Neural progenitor cell (in vitro differentiated cells): Measurements from ENCODE around the gene FLII. TPM values are rescaled to one million over a fixed set of nuclear protein-coding genes. Genes with fewer than 3 reads are reported as not detected.
A peak's percentile ranks its signal among the peaks of the same experiment; 100 is the strongest.

Experiments
- DNase-seq: peaks from one replicate; pipeline ENCODE4 v3.0.0-alpha.2; 2016; ENCODE audit warnings: low spot score
- H2AFZ ChIP-seq: fragments of 200-600 bp; sonication (generic); replicated peaks from 2 replicates; pipeline ENCODE4 v1.6.1; 2016; ENCODE audit warnings: antibody characterized with exemption
- H3F3A ChIP-seq: fragments of 200-600 bp; sonication (generic); 2 replicates; pipeline ENCODE4 v1.6.1; 2016; ENCODE audit warnings: antibody characterized with exemption, low read depth
- H3K27ac ChIP-seq: fragments of 200-600 bp; sonication (generic); 2 replicates; pipeline ENCODE4 v1.5.1; 2016; ENCODE audit warnings: mild to moderate bottlenecking
- H3K27me3 ChIP-seq: fragments of 200-600 bp; sonication (generic); 2 replicates; pipeline ENCODE4 v1.6.1; 2016; ENCODE audit warnings: mild to moderate bottlenecking, moderate library complexity
- H3K36me3 ChIP-seq: fragments of 200-600 bp; sonication (generic); 2 replicates; pipeline ENCODE4 v1.5.1; 2016
- H3K4me1 ChIP-seq: fragments of 200-600 bp; sonication (generic); 2 replicates; pipeline ENCODE4 v1.6.1; 2016; ENCODE audit warnings: mixed run types
- H3K4me2 ChIP-seq: fragments of 200-600 bp; sonication (generic); 2 replicates; pipeline ENCODE4 v1.6.1; 2016
- H3K4me3 ChIP-seq: fragments of 200-600 bp; sonication (generic); 2 replicates; pipeline ENCODE4 v1.5.1; 2016
- H3K79me2 ChIP-seq: fragments of 200-600 bp; sonication (generic); 2 replicates; pipeline ENCODE4 v1.6.1; 2016; ENCODE audit warnings: low read depth
- H3K9ac ChIP-seq: fragments of 200-600 bp; sonication (generic); 2 replicates; pipeline ENCODE4 v1.6.1; 2016
- H3K9me3 ChIP-seq: fragments of 200-600 bp; sonication (generic); 2 replicates; pipeline ENCODE4 v1.5.1; 2016; ENCODE audit warnings: low read depth
- H4K20me1 ChIP-seq: fragments of 200-600 bp; sonication (generic); 2 replicates; pipeline ENCODE4 v1.6.1; 2016; ENCODE audit warnings: low read depth
- H3K27ac Mint-ChIP-seq: 3 replicates; pipeline ENCODE4 v1.8.0; 2021; ENCODE audit warnings: mixed read lengths
- H3K27me3 Mint-ChIP-seq: 2 replicates; pipeline ENCODE4 v1.8.0; 2022; ENCODE audit warnings: low read depth, mild to moderate bottlenecking, inconsistent platforms, moderate library complexity, mixed read lengths; ENCODE audit not compliant: insufficient read depth
- H3K36me3 Mint-ChIP-seq: 3 replicates; pipeline ENCODE4 v1.8.0; 2021; ENCODE audit warnings: mixed read lengths
- H3K4me1 Mint-ChIP-seq: 3 replicates; pipeline ENCODE4 v1.8.0; 2021; ENCODE audit warnings: mixed read lengths
- H3K4me3 Mint-ChIP-seq: 3 replicates; pipeline ENCODE4 v1.8.0; 2021; ENCODE audit warnings: mild to moderate bottlenecking, moderate library complexity, mixed read lengths
- H3K9me3 Mint-ChIP-seq: 3 replicates; pipeline ENCODE4 v1.8.0; 2020; ENCODE audit warnings: mixed read lengths
- EZH2 ChIP-seq: fragments of 200-600 bp; sonication (generic); IDR thresholded peaks from 2 replicates; pipeline ENCODE4 v1.6.1; 2017; ENCODE audit warnings: antibody characterized with exemption, mild to moderate bottlenecking, moderate library complexity
- EZH2phosphoT487 ChIP-seq: fragments of 200-600 bp; sonication (generic); IDR thresholded peaks from 2 replicates; pipeline ENCODE4 v1.6.1; 2017; ENCODE audit warnings: antibody characterized with exemption
- total RNA-seq: library from RNA; depleted of rRNA; stranded (reverse); fragments of >200 nt; gene quantifications from 2 replicates; pipeline ENCODE4 v1.2.3, GENCODE V29; 2015; ENCODE audit warnings: low replicate concordance
- TF ChIP-seq, protein P1 (sequence below): fragments of 200-600 bp; sonication (generic); IDR thresholded peaks from 2 replicates; pipeline ENCODE4 v1.5.1; 2017; ENCODE audit warnings: antibody characterized with exemption, mild to moderate bottlenecking

The FLII gene
- total RNA-seq, 1 donor from 2014 or later = 117 TPM

DNA sequence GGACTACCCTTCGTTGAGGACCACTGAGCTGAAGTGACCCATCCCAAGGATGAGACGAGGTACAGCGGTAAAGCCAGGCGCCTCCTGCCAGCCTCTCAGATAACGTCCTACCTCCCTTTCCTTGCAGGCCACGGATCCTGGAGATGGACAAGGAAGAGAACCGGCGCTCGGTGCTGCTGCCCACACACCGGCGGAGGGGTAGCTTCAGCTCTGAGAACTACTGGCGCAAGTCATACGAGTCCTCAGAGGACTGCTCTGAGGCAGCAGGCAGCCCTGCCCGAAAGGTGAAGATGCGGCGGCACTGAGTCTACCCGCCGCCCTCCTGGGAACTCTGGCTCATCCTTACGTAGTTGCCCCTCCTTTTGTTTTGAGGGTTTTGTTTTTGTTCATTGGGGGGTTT, 50.4 kb downstream of the FLII start:
- no peak for DNase-seq
- no peaks in the 10 kb centered on the region for H3K4me1 Mint-ChIP-seq
- no peaks in the 10 kb centered on the region for H3F3A ChIP-seq
- H2AFZ ChIP-seq = no peak overlapping the region
- no peaks in the 10 kb centered on the region for H3K27me3 ChIP-seq
- peaks cover 38% of the 10 kb centered on the region for H4K20me1 ChIP-seq
- H3K79me2 ChIP-seq = peaks cover 13% of the 10 kb centered on the region
- no peaks in the 10 kb centered on the region for H3K36me3 ChIP-seq
- H3K9ac ChIP-seq = no peak overlapping the region
- peaks cover 2% of the 10 kb centered on the region for H3K27me3 Mint-ChIP-seq
- H3K4me3 Mint-ChIP-seq = no peak overlapping the region
- TF ChIP-seq, protein P1, sequence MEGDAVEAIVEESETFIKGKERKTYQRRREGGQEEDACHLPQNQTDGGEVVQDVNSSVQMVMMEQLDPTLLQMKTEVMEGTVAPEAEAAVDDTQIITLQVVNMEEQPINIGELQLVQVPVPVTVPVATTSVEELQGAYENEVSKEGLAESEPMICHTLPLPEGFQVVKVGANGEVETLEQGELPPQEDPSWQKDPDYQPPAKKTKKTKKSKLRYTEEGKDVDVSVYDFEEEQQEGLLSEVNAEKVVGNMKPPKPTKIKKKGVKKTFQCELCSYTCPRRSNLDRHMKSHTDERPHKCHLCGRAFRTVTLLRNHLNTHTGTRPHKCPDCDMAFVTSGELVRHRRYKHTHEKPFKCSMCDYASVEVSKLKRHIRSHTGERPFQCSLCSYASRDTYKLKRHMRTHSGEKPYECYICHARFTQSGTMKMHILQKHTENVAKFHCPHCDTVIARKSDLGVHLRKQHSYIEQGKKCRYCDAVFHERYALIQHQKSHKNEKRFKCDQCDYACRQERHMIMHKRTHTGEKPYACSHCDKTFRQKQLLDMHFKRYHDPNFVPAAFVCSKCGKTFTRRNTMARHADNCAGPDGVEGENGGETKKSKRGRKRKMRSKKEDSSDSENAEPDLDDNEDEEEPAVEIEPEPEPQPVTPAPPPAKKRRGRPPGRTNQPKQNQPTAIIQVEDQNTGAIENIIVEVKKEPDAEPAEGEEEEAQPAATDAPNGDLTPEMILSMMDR = no peak
- no peak for TF ChIP-seq EZH2phosphoT487
- TF ChIP-seq EZH2 = no peak
- H3K4me2 ChIP-seq = no peak overlapping the region
- no peaks in the 10 kb centered on the region for H3K9me3 Mint-ChIP-seq
- no peak overlapping the region for H3K4me3 ChIP-seq
- peaks cover 26% of the 10 kb centered on the region for H3K36me3 Mint-ChIP-seq
- H3K27ac ChIP-seq = no peak overlapping the region
- H3K9me3 ChIP-seq = no peaks in the 10 kb centered on the region
- H3K27ac Mint-ChIP-seq = no peak overlapping the region
- no peaks in the 10 kb centered on the region for H3K4me1 ChIP-seq

DNA sequence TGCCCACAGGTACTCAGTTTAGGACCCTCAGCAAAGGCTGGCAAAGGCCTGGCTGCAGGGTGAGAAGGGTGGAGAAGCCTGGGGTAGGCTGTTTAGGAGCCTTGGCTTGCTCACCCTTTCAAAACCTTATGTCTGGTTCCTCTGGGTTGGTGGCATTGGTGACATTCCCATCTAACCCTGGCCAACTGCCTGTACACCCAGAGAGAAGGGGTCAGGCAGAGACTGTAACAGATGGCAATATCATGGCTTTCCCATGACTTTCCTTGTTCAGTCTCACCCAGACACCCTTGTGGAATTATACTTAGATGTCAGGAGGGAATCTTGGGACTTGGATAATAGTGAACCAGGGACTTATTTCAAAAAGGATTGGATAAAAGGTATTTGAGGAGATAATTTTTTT, 51.6 kb downstream of the FLII start:
- no peaks in the 10 kb centered on the region for H3F3A ChIP-seq
- H3K36me3 ChIP-seq = no peaks in the 10 kb centered on the region
- H3K4me1 ChIP-seq = no peaks in the 10 kb centered on the region
- Mint-ChIP-seq H3K27me3 (peaks cover 2% of the 10 kb centered on the region), H3K4me1 (no peaks in the 10 kb centered on the region), H3K4me3 (no peak overlapping the region), H3K9me3 (no peaks in the 10 kb centered on the region), H3K27ac (no peak overlapping the region), H3K36me3 (peaks cover 26% of the 10 kb centered on the region)
- DNase-seq = no peak
- no peak overlapping the region for H3K4me2 ChIP-seq
- H3K4me3 ChIP-seq = no peak overlapping the region
- no peak for TF ChIP-seq EZH2
- TF ChIP-seq, protein P1 = no peak
- TF ChIP-seq EZH2phosphoT487 = no peak
- no peaks in the 10 kb centered on the region for H3K9me3 ChIP-seq
- peaks cover 23% of the 10 kb centered on the region for H3K79me2 ChIP-seq
- peaks cover 48% of the 10 kb centered on the region for H4K20me1 ChIP-seq
- H2AFZ ChIP-seq = no peak overlapping the region
- no peak overlapping the region for H3K27ac ChIP-seq
- H3K9ac ChIP-seq = no peak overlapping the region
- no peaks in the 10 kb centered on the region for H3K27me3 ChIP-seq

DNA sequence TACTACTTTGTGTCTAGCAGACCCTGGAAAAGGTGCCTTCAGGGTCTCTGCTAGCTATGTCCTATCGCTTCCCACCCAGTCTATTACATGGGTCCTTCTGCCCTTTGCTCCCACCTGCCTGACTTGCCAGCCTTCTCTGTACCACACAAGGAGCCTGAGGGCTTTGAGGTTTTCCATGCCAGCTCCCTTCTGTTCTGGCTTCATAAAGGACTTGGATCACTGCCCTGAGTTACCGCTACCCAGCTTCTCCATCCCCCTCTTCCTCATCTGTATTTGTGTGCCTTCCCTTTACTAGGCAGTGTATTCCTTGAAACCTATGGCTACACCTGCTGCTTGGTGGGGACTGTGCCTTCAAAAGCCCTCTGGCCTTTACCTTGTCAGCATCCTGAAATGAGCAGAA, 52.7 kb downstream of the FLII start:
- H2AFZ ChIP-seq = no peak overlapping the region
- Mint-ChIP-seq H3K27ac (peak overlapping the region; percentile 4), H3K9me3 (no peaks in the 10 kb centered on the region), H3K4me3 (no peak overlapping the region), H3K4me1 (peaks cover 4% of the 10 kb centered on the region), H3K27me3 (peaks cover 6% of the 10 kb centered on the region), H3K36me3 (peaks cover 31% of the 10 kb centered on the region)
- H3K4me2 ChIP-seq = no peak overlapping the region
- H3K4me1 ChIP-seq = no peaks in the 10 kb centered on the region
- H3F3A ChIP-seq = no peaks in the 10 kb centered on the region
- H3K9me3 ChIP-seq = no peaks in the 10 kb centered on the region
- H3K79me2 ChIP-seq = peaks cover 34% of the 10 kb centered on the region
- no peak overlapping the region for H3K9ac ChIP-seq
- peaks cover 57% of the 10 kb centered on the region for H4K20me1 ChIP-seq
- no peak for TF ChIP-seq EZH2
- DNase-seq = no peak
- H3K36me3 ChIP-seq = no peaks in the 10 kb centered on the region
- H3K27me3 ChIP-seq = no peaks in the 10 kb centered on the region
- H3K4me3 ChIP-seq = no peak overlapping the region
- no peak overlapping the region for H3K27ac ChIP-seq

DNA sequence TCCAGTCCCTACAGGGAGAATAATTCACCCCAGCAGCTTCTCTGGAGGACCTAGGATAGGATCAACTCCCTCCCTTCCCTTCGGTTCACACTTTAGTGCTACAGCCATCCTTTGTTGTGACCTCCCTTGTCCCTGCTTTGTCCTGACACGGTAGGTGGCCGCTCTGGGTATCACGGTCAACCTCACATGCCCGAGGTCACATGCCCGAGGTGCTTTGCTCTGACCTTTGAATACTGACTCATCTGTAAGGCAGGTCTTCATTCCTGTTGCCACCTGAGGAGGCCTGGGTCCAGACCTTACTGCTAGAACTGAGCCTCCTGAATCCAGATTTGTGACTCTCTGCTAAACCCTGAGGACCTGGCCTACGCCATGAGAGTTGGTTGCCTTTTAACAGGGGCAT, 55.2 kb downstream of the FLII start:
- H3K9me3 ChIP-seq = no peaks in the 10 kb centered on the region
- no peaks in the 10 kb centered on the region for H3F3A ChIP-seq
- peaks cover 59% of the 10 kb centered on the region for H3K79me2 ChIP-seq
- TF ChIP-seq EZH2 = no peak
- TF ChIP-seq EZH2phosphoT487 = no peak
- TF ChIP-seq, protein P1 = no peak
- peaks cover 83% of the 10 kb centered on the region for H4K20me1 ChIP-seq
- Mint-ChIP-seq H3K4me3 (no peak overlapping the region), H3K27me3 (peaks cover 4% of the 10 kb centered on the region), H3K9me3 (no peaks in the 10 kb centered on the region), H3K27ac (no peak overlapping the region), H3K36me3 (peaks cover 35% of the 10 kb centered on the region), H3K4me1 (peaks cover 7% of the 10 kb centered on the region)
- no peak overlapping the region for H3K9ac ChIP-seq
- H3K27ac ChIP-seq = no peak overlapping the region
- no peak overlapping the region for H3K4me3 ChIP-seq
- no peak for DNase-seq
- H3K4me2 ChIP-seq = no peak overlapping the region
- no peak overlapping the region for H2AFZ ChIP-seq
- H3K4me1 ChIP-seq = no peaks in the 10 kb centered on the region
- no peaks in the 10 kb centered on the region for H3K27me3 ChIP-seq
- no peaks in the 10 kb centered on the region for H3K36me3 ChIP-seq
